ENCODE results near the gene GPR156.

- TF ChIP-seq CTCF (IDR thresholded peaks at IDR 0.05 in 4 of 5, conservative IDR thresholded peaks at IDR 0.05 in 1 of 5) (no peak), POLR2A (IDR thresholded peaks at IDR 0.05) (no peak)
Measured at GRCh38 chr3:120151791-120152190, 133.2 kb downstream of the GPR156 start.

All from gastrocnemius medialis (tissue), 4 donors.